ENCODE data around the gene SMYD4.
"Not testable (repeated sequence)": the region's sequence is repeated elsewhere in the genome, so short reads cannot be mapped to it uniquely, and the experiment has no call there.

The SMYD4 gene

DNA sequence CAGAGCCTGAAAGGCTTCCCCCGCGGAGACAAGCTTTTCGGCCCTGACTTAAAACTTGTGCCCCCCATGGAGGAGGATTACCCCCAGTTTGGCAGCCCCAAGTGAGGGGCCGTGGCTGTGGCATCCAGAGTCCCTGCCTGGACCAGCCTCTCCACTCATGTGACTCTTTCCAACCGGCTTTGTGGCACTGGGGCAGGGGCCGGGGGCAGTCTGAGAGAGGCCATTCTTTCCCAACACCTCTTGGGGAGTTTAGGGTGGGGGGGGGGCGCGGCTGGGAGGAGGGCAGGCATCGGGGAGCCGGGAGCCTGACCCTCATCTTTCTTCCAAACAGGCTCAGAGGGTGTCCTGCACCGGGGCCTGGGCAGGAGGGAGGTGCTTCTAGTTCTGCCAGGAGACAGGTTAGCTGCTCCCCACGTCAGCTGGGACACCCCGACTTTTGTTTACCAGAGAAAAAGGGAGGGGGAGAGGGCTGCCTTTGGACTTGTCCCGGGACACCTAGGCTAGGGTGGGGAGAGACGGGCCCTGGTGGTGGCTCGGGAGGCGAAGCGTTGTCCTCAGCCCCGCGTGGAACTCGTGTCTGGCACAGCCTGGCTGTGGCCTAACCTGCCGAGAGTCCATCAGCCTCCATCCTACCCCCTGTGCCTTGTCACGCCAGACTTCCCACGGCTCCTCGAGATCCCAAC, 75.1 kb downstream of the SMYD4 start:
- DNase-seq (ENCODE audit: low read depth), result no peak

DNA sequence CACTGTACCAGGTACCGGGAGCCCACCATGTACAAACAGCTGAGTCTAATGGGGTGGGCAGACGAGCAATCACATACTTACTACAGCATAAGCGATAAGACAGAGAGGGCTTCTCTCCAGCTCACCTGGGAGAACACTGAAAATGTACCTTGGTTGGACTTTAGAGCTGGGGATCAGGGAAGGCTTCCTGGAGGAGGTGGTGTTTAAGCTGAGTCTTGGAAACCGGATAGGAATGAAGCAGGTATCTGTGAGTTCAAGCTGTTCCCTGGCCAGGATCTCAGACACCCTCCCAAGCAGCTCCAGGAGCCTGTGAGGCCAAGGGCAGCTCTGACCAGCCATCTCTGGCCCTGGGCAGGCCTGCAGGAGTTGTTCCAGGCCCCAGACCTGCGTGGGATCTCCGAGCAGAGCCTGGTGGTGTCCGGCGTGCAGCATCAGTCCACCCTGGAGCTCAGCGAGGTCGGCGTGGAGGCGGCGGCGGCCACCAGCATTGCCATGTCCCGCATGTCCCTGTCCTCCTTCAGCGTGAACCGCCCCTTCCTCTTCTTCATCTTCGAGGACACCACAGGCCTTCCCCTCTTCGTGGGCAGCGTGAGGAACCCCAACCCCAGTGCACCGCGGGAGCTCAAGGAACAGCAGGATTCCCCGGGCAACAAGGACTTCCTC, 75.8 kb downstream of the SMYD4 start:
- DNase-seq (ENCODE audit: low read depth), result no peak

DNA sequence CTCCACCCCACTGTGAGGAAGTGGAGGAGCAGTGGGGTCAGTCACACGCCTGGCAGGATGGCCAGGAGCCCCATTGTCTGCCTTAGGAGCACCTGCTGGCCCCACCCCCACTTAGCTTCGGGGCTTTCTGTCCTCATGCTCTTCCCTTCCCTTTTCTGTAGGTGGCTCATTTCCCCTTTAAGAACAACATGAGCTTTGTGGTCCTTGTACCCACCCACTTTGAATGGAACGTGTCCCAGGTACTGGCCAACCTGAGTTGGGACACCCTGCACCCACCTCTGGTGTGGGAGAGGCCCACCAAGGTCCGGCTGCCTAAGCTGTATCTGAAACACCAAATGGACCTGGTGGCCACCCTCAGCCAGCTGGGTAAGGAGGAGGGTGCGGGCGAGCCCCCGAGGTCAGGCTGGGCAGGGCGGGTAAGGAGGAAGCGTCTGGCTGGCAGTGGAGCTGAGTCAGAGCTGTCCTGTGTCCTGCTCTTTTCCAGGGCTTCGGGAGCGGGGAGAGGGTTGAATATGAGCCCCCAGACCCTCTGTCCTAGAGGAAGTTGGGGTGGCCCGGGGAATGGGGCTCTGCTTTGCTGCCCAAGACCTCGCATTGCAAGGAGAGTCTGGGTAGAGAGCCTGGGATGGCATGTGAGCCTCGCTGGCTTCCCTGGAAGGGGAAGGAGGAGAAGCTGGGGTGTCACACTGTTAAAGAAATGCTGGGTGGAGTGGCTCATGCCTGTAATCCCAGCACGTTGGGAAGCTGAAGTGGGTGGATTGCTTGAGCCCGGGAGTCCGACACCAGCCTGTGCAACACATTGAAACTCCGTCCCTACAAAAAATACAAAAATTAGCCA, 77.1 kb downstream of the SMYD4 start:
- no peak for DNase-seq (ENCODE audit: low read depth)

DNA sequence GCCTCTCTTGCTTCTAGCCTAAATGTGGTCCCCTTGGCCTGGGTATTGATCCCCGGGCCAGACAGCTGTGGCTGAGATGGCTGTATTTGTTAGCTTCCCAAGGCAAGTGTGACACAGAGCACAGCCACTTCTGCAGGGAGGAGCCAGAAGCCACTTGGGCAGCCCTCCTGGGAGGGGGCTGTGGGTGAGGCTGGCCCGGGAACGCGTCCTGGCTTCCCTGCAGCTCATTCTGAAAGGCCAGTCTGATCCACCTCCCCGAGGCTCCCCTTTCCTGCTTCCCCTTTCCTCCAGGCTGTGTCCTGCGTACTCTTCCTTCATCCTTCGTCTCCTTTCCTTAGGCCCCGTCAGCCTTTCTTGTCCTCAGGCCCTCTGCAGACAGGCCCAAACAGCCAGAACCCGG, 79.1 kb downstream of the SMYD4 start:
- DNase-seq (ENCODE audit: low read depth), result no peak

DNA sequence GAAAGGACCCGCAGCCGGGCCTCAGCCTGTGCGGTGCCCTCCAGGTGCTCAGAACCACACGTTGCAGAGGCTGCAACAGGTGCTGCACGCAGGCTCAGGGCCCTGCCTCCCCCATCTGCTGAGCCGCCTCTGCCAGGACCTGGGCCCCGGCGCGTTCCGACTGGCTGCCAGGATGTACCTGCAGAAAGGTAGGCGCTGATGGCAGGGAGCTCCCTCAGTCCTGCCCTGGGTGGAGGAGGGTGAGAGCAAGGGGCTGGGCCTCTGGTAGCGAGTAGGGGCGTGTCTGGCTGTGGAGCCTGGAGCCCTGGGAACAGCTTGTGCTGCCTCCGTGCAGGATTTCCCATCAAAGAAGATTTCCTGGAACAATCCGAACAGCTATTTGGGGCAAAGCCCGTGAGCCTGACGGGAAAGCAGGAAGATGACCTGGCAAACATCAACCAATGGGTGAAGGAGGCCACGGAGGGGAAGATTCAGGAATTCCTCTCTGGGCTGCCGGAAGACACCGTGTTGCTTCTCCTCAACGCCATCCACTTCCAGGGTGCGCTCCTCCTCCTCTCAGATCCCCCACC, 82.6 kb downstream of the SMYD4 start:
- DNase-seq (ENCODE audit: low read depth), result no peak

DNA sequence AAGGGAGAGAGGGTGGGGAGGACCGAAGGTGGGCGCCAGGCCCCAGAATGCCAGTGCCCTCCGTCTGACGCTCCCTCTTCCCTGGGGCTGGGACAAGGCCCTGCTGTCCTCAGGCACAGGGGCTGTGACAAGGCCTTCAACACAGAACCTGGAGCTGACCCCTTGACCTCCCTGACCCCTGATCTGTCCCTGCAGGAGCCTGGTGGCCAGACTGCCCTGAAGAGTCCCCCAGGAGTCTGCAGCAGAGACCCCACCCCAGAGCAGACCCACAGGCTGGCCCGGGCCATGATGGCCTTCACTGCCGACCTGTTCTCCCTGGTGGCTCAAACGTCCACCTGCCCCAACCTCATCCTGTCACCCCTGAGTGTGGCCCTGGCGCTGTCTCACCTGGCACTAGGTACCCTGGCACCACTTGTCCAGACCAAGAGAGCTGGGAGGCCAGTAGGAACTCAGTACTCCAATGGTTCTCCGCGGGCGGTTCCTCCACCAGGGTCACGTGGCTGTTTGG, 84.1 kb downstream of the SMYD4 start:
- DNase-seq (ENCODE audit: low read depth), result no peak

DNA sequence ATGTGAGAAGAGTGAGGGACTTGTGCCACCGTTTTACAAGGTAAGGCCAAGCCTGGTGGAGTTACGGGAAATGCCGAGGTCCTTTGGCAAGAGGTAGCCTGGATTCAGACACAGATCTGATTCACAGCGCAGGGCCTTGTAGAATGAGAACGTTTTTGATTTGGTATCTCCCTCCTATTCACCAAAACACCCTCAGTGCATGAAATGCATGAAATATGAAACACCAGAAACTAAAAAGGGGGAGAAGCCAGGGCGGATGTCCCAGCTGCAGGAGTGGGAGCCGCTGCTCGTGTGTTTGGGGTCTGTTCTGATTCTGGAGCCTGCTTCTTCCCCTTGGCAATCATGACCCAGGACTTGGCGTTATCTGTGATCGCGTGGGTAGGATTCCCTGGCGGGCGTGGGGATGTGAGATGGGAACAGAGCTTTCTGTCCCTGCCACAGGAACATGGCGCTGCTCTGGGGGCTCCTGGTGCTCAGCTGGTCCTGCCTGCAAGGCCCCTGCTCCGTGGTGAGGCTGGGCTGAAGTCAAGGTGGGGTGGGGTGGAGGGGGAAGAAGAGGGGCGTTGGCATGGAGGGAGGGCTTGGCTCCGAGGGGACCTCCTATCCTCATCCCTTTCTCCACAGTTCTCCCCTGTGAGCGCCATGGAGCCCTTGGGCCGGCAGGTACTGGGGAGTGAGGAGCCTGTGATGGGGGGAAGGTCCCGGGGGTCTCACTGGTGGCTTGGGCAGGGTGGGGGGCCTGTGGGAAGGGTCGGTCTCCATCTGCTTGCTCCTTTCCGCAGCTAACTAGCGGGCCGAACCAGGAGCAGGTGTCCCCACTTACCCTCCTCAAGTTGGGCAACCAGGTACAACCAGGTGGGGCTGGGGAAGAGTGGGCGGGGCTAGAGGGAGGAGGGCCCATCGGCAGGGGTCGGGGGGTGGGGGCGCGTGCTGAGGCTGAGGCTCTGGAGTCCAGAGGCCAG, 84.9 kb downstream of the SMYD4 start:
- no peak for DNase-seq (ENCODE audit: low read depth)

DNA sequence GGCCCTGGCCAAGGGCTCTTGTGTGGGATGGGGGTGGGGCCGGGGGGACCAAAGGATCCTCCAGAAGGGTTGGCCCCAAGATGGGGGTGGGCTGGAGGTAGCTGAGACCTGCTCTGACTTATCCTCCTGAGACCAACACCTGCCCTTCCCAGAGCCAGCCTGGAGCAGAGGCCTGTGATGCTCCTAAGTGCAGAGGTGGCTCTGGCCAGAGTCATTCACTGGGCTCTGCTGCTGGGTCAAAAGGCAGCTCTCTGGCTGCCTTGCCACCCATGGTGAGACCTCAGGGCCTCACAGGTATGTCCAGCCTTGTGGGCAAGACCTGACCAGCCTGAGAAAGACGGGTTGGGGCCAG, 86.6 kb downstream of the SMYD4 start:
- no peak for DNase-seq (ENCODE audit: low read depth)

DNA sequence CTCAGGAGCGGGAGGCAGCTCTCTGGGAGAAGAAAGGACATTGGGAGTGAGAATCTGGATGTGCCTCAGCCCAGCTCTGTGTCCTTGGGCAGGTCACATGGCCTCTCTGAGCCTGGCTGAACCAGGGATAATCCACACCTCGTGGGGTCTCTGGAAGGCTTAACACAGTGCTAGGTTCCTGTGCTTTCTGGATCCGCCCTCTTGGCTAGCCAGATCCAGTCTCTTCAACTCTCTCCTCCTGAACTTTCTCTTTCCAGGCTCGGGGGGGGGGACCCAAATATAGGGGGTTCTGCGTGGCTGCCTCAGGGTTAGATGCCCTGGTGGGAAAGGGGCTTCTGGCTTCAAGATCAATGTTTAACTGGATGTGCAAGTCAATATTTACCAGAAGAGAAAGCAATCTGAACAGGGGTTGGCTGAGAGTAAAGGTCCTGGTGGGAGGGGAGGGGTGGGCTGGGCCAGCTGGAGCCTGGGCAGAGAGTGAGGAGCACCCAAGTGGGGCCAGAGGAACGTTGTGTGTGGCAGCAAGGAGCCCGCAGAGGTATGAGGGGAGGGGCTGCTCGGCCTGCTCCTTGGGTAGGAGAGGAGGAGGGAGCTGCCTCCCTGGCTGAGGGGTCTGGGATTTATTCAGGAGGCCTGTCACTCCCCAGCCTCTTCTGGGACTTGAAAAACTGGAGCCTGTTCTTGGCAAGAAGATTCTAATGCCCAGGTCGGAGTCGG, 87.2 kb downstream of the SMYD4 start, which contains the start of gene SERPINF2:
Gene SERPINF2 (plus strand): TSS at position 501 of the 717 bp plus-strand sequence. CDS start 2,125 bp downstream, outside the sequence.
- DNase-seq (ENCODE audit: low read depth), result no peak

DNA sequence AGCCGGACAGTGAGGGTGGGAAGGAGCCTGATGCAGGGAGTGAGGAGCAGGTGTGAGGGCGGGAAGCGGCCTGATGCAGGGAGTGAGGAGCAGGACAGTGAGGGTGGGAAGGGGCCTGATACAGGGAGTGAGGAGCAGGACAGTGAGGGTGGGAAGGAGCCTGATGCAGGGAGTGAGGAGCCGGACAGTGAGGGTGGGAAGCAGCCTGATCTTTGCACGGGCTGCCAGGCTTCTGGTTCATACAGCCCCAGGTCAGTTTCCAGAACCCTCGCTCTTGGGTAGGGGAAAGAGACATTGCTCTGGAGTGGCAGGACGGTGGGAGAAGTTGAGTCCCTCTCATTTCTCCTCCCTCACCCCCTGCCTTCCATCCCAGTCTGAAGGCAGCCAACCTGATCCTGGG, 87.8 kb downstream of the SMYD4 start:
- DNase-seq (ENCODE audit: low read depth), result not testable (repeated sequence)

DNA sequence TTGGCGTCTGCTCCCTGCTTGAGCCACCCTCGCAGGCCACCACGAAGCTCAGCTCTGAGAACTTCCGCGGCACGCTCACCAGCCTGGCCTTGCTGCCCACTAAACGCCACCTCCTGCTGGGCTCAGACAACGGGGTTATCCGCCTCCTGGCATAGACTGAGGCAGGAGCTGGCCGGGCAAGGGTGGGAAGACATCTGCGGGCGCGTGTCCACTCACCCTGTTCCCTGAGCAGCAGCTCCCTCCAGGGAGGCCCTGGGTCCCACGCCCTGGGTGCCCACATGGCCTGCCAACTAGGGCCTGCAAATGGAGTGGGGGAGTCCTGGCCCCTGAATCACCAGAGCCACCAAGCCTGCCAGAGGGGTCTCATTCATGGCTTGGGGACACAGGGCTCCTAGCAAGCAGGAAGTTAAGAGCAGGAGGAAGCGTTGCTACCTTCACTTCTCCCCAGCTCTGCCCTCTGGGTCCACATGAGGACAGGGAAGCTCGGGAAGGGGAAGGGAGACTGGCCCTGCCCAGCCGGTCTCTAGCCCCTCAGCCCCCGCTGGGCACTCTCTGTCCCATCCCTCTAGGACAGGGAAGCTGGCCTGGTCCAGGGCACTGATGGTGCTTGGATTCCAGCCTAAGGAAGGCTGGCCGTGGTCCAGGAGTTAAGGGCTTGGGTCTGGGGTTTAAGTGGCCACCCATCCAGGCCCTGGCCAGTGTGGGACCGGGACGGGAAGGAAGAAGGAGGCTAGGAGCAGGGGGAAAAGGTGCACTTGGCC, 92.0 kb downstream of the SMYD4 start:
- no peak for DNase-seq (ENCODE audit: low read depth)

DNA sequence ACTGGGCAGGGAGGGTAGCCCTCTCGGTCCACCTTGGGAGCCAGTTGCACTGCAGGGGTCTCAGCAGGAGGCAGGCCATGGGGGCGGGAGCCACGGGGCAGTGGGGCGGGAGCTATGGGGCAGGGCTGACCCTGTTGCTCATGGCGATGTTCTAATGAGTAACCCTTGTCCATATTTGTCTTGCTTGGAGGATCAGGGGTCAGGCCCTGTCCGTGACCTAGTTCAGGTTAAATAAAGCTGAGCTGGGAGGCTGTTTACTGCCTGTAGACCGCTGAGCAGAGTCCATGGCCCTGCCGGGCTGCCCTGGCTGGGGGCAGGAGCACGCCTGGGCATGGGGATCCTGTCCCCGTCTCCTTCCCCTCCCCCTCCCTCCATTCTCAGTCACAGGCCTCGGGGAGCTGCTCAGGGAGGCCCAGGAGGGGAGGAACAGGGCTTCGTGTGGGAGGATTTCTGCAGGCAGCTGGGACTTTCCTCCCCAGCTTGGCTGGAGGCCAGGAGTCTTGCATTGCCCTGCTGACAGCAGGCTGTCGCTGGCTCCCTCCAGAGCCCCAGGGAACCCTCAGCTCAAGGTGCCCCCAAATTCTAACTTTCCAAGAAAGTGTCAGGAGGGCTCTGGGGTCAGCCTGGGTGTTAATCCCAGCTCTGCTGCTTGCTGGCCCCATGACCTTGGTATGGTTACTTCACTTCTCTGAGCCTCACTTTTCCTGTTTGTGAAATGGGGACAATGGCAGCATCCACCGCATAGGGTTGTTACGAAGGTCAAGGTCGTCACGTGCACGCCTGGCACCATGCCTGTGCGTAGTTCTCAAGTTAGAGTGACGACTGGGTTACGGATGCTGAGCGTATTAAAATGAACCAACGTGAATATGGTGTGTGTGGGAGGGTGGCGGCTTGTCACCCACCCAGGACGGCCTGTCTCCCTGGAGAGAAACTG, 93.1 kb downstream of the SMYD4 start:
- DNase-seq (ENCODE audit: low read depth), result no peak

DNA sequence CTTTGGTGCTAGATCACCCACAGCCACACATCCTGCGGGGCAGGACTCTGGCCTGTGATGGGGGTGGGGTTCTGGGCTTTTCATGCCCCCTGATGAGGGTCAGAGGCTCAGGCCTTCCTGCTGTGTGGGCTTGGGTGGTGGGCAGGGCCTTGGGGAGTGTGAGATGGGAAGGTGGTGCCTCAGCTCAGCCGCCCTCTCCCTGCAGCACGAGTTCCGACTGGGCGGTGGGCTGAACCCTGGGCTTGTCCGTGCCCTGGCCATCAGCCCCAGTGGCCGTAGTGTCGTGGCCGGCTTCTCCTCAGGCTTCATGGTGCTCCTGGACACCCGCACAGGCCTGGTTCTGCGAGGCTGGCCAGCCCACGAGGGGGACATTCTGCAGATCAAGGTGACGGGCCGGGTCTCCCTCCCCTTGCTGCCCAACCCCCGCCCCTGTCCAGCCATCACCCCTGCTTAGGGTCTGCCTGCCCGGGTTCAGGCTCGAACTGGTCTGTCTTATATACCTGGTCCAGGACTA, 93.8 kb downstream of the SMYD4 start:
- no peak for DNase-seq (ENCODE audit: low read depth)

DNA sequence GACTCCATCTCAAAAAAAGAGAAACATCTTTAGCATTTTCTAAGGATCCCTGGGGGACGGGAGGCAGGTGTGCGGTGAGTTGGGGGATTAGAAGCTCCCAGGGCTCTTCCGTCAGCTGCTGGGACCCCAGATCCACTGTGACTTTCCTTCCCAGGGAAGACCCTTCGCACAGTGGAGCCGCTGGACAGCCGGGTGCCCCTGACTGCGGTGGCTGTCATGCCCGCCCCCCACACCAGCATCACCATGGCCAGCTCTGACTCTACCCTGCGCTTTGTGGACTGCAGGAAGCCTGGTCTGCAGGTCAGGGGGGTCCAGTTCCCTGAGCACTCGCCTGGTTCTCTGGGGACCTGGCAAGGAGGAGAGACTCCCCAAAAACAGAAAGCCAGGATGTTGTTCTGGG, 94.3 kb downstream of the SMYD4 start:
- no peak for DNase-seq (ENCODE audit: low read depth)

DNA sequence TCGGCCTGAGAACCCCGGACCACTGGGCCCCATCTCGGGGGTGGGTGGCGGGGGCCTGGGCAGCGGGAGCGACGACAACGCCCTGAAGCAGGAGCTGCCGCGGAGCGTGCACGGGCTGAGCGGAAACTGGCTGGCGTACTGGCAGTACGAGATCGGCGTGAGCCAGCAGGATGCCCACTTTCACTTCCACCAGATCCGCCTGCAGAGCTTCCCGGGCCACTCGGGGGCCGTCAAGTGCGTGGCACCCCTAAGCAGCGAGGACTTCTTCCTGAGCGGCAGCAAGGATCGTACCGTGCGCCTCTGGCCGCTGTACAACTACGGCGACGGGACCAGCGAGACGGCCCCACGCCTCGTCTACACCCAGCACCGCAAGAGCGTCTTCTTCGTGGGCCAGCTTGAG, 95.9 kb downstream of the SMYD4 start:
- DNase-seq (ENCODE audit: low read depth), result no peak

DNA sequence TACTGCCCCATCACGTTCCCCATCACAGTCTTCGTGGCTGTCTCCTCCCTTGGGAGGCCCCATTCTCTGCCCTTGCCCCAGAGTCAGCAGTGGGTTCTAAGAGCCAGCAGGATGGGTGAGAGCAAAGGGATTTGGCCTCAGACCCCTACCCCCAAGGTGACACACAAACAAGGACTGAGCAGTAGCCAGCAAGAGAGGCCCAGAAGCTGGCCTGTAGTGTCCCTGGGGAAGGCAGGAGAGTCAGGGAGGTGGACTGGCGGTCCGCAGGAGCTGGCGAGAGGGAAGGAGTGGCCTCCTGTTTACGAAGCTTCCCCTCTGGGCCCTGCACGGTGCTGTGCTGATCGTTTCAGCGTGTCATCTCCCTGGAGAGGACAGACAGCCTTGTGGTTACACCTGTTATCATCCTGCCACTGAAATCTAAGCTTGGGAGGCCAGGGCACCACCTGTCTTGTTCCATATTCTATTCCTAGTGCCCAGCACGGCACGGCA, 96.8 kb downstream of the SMYD4 start:
- no peak for DNase-seq (ENCODE audit: low read depth)

DNA sequence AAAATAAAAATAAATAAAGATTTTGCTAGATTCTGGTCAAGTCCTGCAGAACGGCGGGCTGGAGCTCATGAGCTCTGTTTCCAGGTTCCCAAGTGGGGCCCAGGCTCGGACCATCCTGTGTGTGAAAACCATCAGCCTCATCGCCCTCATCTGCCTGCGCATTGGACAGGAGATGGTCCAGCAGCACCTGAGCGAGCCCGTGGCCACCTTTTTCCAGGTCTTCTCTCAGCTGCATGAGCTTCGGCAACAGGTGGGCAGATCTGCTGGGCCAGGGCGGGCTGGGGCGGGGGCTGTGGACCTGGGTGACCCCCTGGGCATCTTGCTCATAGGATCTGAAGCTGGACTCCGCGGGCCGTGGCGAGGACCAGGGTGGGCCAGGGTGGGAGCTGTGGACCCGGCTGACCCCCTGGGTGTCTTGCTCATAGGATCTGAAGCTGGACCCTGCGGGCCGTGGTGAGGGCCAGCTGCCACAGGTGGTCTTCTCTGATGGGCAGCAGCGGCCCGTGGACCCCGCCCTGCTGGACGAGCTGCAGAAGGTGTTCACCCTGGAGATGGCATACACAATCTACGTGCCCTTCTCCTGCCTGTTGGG, 97.4 kb downstream of the SMYD4 start:
- DNase-seq (ENCODE audit: low read depth), result no peak

DNA sequence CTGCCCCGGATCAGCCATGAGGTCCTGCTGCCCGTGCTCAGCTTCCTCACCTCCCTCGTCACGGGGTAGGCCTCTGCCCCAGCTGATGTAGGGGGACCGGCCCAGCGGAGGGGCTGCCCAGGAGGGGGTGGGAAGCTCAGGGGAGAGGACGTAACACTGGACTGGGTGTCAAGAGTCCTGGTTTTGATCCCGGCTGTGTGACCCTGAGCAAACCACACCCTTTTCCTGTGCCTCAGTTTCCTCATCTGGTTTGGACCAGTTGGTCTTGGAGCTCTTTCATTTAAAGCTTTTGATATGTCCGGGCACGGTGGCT, 98.6 kb downstream of the SMYD4 start:
- no peak for DNase-seq (ENCODE audit: low read depth)

All from CMK (cell line).